Adrenal gland (tissue), 12 donors: Measurements from ENCODE around the gene CLEC16A. TPM values are rescaled to one million over a fixed set of nuclear protein-coding genes. Genes with fewer than 3 reads are reported as not detected.

Source experiments
- DNase-seq, 7 donors: peaks; one replicate each; pipeline ENCODE4 v3.0.0-alpha.2; 2019 to 2020
- H3K27ac ChIP-seq, 5 donors: fragments of 200-600 bp; sonication (generic) in 4 of 5; 1 replicate in 3 of 5; 2 replicates in 2 of 5; pipeline versions ENCODE4 v1.5.1 to v1.8.0; 2016 to 2020; ENCODE audit warnings: mild to moderate bottlenecking in 1 of 5
- H3K27me3 ChIP-seq: fragments of 200-600 bp; 2 replicates; pipeline ENCODE4 v1.8.0; 2021
- H3K36me3 ChIP-seq, 2 donors: fragments of 200-600 bp; replicated peaks in 1 of 2; 1 replicate in 1 of 2; 2 replicates in 1 of 2; pipeline versions ENCODE4 v1.5.1 to v1.8.0; 2018 to 2022
- H3K4me1 ChIP-seq, 2 donors: fragments of 200-600 bp; replicated peaks in 1 of 2; 1 replicate in 1 of 2; 2 replicates in 1 of 2; pipeline versions ENCODE4 v1.5.1 to v1.8.0; 2018 to 2021
- H3K4me3 ChIP-seq, 4 donors: fragments of 200-600 bp; sonication (generic) in 3 of 4; one replicate each; pipeline ENCODE4 v1.5.1; 2016 to 2018
- H3K9me3 ChIP-seq, 3 donors: fragments of 200-600 bp; sonication (generic) in 1 of 3; replicated peaks in 1 of 3; 1 replicate in 2 of 3; 2 replicates in 1 of 3; pipeline versions ENCODE4 v1.5.1 to v1.8.0; 2016 to 2021
- CTCF ChIP-seq, 6 experiments: fragments of 450-650 bp in 4 of 6; fragments of 200-600 bp in 2 of 6; sonication (generic) in 1 of 6; IDR thresholded peaks; 1 replicate in 5 of 6; 2 replicates in 1 of 6; pipeline versions ENCODE4 v1.5.1 to v1.8.0; 2016 to 2021; ENCODE audit warnings: antibody characterized with exemption in 6 of 6, mild to moderate bottlenecking in 2 of 6, moderate library complexity in 1 of 6
- POLR2A ChIP-seq, 2 donors: fragments of 450-650 bp; IDR thresholded peaks; one replicate each; pipeline ENCODE4 v1.6.1; 2017; ENCODE audit warnings: antibody characterized with exemption in 2 of 2, mild to moderate bottlenecking in 2 of 2, moderate library complexity in 1 of 2
- WGBS, 4 donors: extraction: QIAGEN DNeasy Blood & Tissue Kit in 2 of 4; methylation state at CpG; one replicate each; pipeline versions ENCODE4 v1.1.5 to v1.1.7; 2013 to 2017; 5-methylcytosine and 5-hydroxymethylcytosine counted together
- intact Hi-C, 2 donors: fragments of 100-400 bp; cut with DNase I; formaldehyde crosslinking; loops; one replicate each; pipeline versions ENCODE4 v1.14.1 to v1.15.0; 2022 to 2023
- polyA plus RNA-seq, 3 donors: library from polyadenylated mRNA; stranded (reverse); fragments of 200-250 nt in 2 of 3; fragments of 350-450 nt in 1 of 3; fragmentation: Illumina TruSeq in 1 of 3; extraction: RNeasy Lipid Tissue Mini Kit (QIAGEN cat#74804) in 1 of 3; gene quantifications; one replicate each; pipeline ENCODE4 v1.2.3, GENCODE V29; 2013 to 2014
- total RNA-seq, 9 donors: library from RNA; depleted of rRNA in 4 of 9; stranded (reverse); fragments of >200 nt in 4 of 9; fragments of 120-200 nt in 1 of 9; fragmentation: NEBNext Ultra II Directional in 1 of 9; extraction: Animal tissue kit (Norgen Biotek cat#: 25700) in 1 of 9; gene quantifications; one replicate each; pipeline versions ENCODE4 v1.1.0 to v1.2.4, GENCODE V29; 2013 to 2023
- donor health status: healthy with polysubstance abuse.
- donor health status: Bipolar disorder and iron deficiency.
- donor health status: DM: yes; HTN: yes; CAD: no.
- donor health status: DM: no; HTN: no; CAD: no.
- donor health status: DM: no; HTN: no; CAD: no.
- donor health status: DM: yes; HTN: yes; CAD: no.

Gene CLEC16A
- total and polyA plus RNA-seq, 12 donors, result 14.0 to 37.2 (median 27.6) TPM

- H3K27ac ChIP-seq, result peak overlapping the region in 4 of 5 donors; percentile 52 to 93 (median 85)
Measured at GRCh38 chr16:10936272-10936984, 7.9 kb upstream of the CLEC16A start.

DNA sequence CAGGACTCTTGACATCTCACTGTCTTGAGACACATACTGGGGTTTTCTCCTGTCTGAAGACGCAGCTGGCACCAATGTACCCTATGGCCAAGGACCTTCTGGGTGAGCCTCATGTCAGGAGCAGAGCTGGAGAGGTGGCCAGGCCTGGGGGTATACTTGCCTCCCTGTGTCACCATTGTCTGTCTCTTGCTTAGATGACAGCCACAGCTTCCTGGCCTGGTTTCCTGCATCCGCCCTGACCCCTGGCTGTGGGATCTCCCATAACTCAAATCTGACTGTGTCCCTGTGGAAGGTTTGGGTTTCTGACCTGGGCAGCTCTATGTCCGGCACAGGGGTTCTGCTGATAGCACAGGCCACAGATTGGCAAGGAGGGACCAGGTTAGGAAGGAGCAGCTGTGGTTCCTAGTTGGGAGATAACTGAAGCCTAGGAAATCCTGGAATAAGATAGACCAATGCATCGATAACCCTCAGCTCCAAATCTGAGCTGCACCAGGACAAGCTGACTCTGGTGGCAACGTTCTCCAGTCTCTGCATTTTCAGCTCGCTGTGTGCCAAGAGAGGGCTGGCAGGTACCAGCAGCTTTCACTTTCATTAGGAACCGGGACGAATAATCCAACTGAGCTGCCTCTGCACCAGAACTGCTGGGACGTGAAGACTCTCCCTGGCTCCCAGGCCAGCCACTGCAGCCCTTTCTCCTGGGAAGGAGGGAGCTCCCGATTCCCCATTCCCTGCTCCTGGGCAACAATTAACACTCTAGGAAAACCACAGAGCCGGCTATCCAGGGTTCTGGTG, 7.1 kb upstream of the CLEC16A start:
- Histone ChIP-seq H3K4me3 (peak overlapping the region in 1 of 4 donors; percentile 96), H3K36me3 (peaks cover 0 to 14% of the 10 kb centered on the region in 2 donors), H3K27ac (peak overlapping the region; percentile 16 to 93 (median 83)), H3K9me3 (no peaks in the 10 kb centered on the region), H3K27me3 (no peaks in the 10 kb centered on the region), H3K4me1 (peaks cover 79 to 86% of the 10 kb centered on the region in 2 donors)
- peak in 5 of 7 donors; percentile 65 to 84 (median 75) for DNase-seq
- TF ChIP-seq POLR2A (IDR thresholded peaks at IDR 0.05) (peak in 1 of 2 donors; percentile 38), CTCF (IDR thresholded peaks at IDR 0.05) (no peak)
- intact Hi-C loops, result no loop called here
- WGBS, 4 donors, result 11 to 19% (median 16%) methylated on average over 8 to 11 of the region's 11 CpGs

More at GRCh38 chr16:10936272-10936984, 7.9 kb upstream of the CLEC16A start:
- Histone ChIP-seq H3K4me1 (peaks cover 79 to 90% of the 10 kb centered on the region in 2 donors), H3K4me3 (no peak overlapping the region), H3K27me3 (no peaks in the 10 kb centered on the region), H3K36me3 (peaks cover 0 to 14% of the 10 kb centered on the region in 2 donors), H3K9me3 (no peaks in the 10 kb centered on the region)
- DNase-seq, result no peak
- intact Hi-C loops, result no loop called here
- TF ChIP-seq POLR2A (IDR thresholded peaks at IDR 0.05) (no peak), CTCF (IDR thresholded peaks at IDR 0.05) (no peak)
- 41 to 46% (median 43%) methylated on average over 8 of the region's 8 CpGs for WGBS, 4 donors

DNA sequence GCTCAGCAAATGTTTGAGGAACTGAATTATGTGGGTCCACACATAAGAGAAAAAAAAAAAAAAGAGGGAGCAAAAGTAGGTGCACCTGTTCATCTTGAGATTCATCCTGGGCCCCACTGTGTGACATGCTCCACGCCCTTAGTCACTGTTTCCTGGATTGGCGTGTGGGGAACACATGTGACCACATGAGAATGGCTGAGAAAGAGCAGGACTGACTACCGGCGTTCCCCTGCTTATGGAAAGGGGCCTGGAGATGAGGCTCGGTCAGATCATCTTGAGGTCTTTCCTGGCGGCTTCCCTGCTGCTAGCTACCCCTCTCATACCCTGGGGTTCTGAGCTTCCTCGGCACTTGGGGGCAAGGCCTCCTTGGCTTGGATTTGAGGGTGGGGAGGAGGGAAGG, 6.0 kb upstream of the CLEC16A start:
- H3K4me3 ChIP-seq, result peak overlapping the region in 1 of 4 donors; percentile 96
- no peaks in the 10 kb centered on the region for H3K9me3 ChIP-seq
- H3K36me3 ChIP-seq, result peaks cover 0 to 4% of the 10 kb centered on the region in 2 donors
- 46 to 58% (median 53%) methylated on average over 7 of the region's 7 CpGs for WGBS, 4 donors
- peaks cover 78 to 86% of the 10 kb centered on the region in 2 donors for H3K4me1 ChIP-seq
- TF ChIP-seq CTCF (IDR thresholded peaks at IDR 0.05) (no peak), POLR2A (IDR thresholded peaks at IDR 0.05) (no peak)
- H3K27ac ChIP-seq, result peak overlapping the region; percentile 32 to 93 (median 83)
- intact Hi-C loops, result no loop called here
- H3K27me3 ChIP-seq, result no peaks in the 10 kb centered on the region
- DNase-seq, result no peak
